ENCODE results near the gene EXOC3L2. TPM values are rescaled to one million over a fixed set of nuclear protein-coding genes. Genes with fewer than 3 reads are reported as not detected.

The EXOC3L2 gene
- total and polyA plus RNA-seq, 2 of the 8 experiments (the other 6 are each of a cell fraction or from before 2014, with no cell fraction given), result 1.4 to 1.6 TPM

GRCh38 chr19:45195764-45196163 is 49.4 kb downstream of the EXOC3L2 start (continued):
- TF ChIP-seq CREB1 (IDR thresholded peaks at IDR 0.05), result no peak
- no peak for TF ChIP-seq SAP30 (IDR thresholded peaks at IDR 0.05; ENCODE audit: insufficient read depth, insufficient replicate concordance, low read length)
- no peak for TF ChIP-seq FOSL1 (IDR thresholded peaks at IDR 0.05; ENCODE audit: insufficient read depth, low read depth, low read length)
- TF ChIP-seq SIN3A (conservative IDR thresholded peaks at IDR 0.05 in 1 of 2, IDR thresholded peaks at IDR 0.05 in 1 of 2; ENCODE audit: low read depth in 1 of 2, low read length in 2 of 2), result no peak
- TF ChIP-seq CTBP2 (IDR thresholded peaks at IDR 0.05; ENCODE audit: borderline replicate concordance, insufficient read depth, insufficient read length, low read length), result no peak
- TF ChIP-seq GTF2F1 (IDR thresholded peaks at IDR 0.05; ENCODE audit: borderline replicate concordance, low read depth, low read length), result no peak
- TF ChIP-seq EZH2 (IDR thresholded peaks at IDR 0.05; ENCODE audit: low read depth, low read length, severe bottlenecking), result no peak
- no peak for TF ChIP-seq CHD1 (IDR thresholded peaks at IDR 0.05; ENCODE audit: low read depth, low read length)

All from H1 (cell line).